H9 (cell line): ENCODE data around the gene CTAGE1. TPM values are rescaled to one million over a fixed set of nuclear protein-coding genes. Genes with fewer than 3 reads are reported as not detected.

Experiments
- DNase-seq: peaks from one replicate; pipeline ENCODE4 v3.0.0-alpha.2; 2017
- H2AFZ ChIP-seq: one replicate; pipeline ENCODE4 v1.6.1; 2013; ENCODE audit warnings: mild to moderate bottlenecking, low read length, control low read depth, moderate library complexity
- H2AK5ac ChIP-seq: 2 replicates; pipeline ENCODE4 v1.6.1; 2013; ENCODE audit warnings: low read length, control low read depth, mixed read lengths; ENCODE audit not compliant: insufficient read length
- H2BK120ac ChIP-seq: one replicate; pipeline ENCODE4 v1.6.1; 2013; ENCODE audit warnings: low read depth, mild to moderate bottlenecking, low read length, control low read depth, inconsistent platforms; ENCODE audit not compliant: poor library complexity, severe bottlenecking
- H2BK12ac ChIP-seq: 2 replicates; pipeline ENCODE4 v1.6.1; 2013; ENCODE audit warnings: low read length, control low read depth, mixed read lengths, low read depth; ENCODE audit not compliant: insufficient read length
- H2BK15ac ChIP-seq: 2 replicates; pipeline ENCODE4 v1.6.1; 2013; ENCODE audit warnings: low read depth, low read length, control low read depth
- H2BK20ac ChIP-seq: one replicate; pipeline ENCODE4 v1.6.1; 2013; ENCODE audit warnings: low read depth, mild to moderate bottlenecking, low read length, control low read depth, inconsistent platforms; ENCODE audit not compliant: poor library complexity, severe bottlenecking
- H2BK5ac ChIP-seq: 2 replicates; pipeline ENCODE4 v1.6.1; 2013; ENCODE audit warnings: low read length, control low read depth, mixed read lengths; ENCODE audit not compliant: insufficient read length
- H3K14ac ChIP-seq: 2 replicates; pipeline ENCODE4 v1.6.1; 2013; ENCODE audit warnings: low read length, control low read depth; ENCODE audit not compliant: insufficient read depth
- H3K18ac ChIP-seq: 2 replicates; pipeline ENCODE4 v1.6.1; 2013; ENCODE audit warnings: low read depth, mild to moderate bottlenecking, mixed read lengths, low read length, control low read depth; ENCODE audit not compliant: insufficient read length
- H3K23ac ChIP-seq: 2 replicates; pipeline ENCODE4 v1.6.1; 2013; ENCODE audit warnings: low read length, control low read depth, mixed read lengths, low read depth; ENCODE audit not compliant: insufficient read length
- H3K23me2 ChIP-seq: 2 replicates; pipeline ENCODE4 v1.6.1; 2013; ENCODE audit warnings: low read depth, mild to moderate bottlenecking, mixed read lengths, low read length, control low read depth; ENCODE audit not compliant: insufficient read length, poor library complexity, severe bottlenecking
- H3K27ac ChIP-seq: 2 replicates; pipeline ENCODE4 v1.5.1; 2013; ENCODE audit warnings: low read length, control low read depth, mixed read lengths, low read depth; ENCODE audit not compliant: insufficient read length
- H3K27me3 ChIP-seq: 2 replicates; pipeline ENCODE4 v1.6.1; 2013; ENCODE audit warnings: low read length, control low read depth, inconsistent platforms; ENCODE audit not compliant: insufficient read depth
- H3K4ac ChIP-seq: 2 replicates; pipeline ENCODE4 v1.6.1; 2013; ENCODE audit warnings: low read depth, mild to moderate bottlenecking, control low read depth, inconsistent platforms, low read length, moderate library complexity
- H3K4me1 ChIP-seq: 2 replicates; pipeline ENCODE4 v1.6.1; 2013; ENCODE audit warnings: low read length, control low read depth, inconsistent platforms; ENCODE audit not compliant: insufficient read depth
- H3K4me2 ChIP-seq: 2 replicates; pipeline ENCODE4 v1.6.1; 2013; ENCODE audit warnings: low read length, control low read depth, mixed read lengths; ENCODE audit not compliant: insufficient read length, insufficient read depth
- H3K56ac ChIP-seq: 2 replicates; pipeline ENCODE4 v1.6.1; 2013; ENCODE audit warnings: low read depth, mild to moderate bottlenecking, mixed read lengths, low read length, control low read depth; ENCODE audit not compliant: insufficient read length
- H3K79me1 ChIP-seq: 2 replicates; pipeline ENCODE4 v1.6.1; 2013; ENCODE audit warnings: low read depth, mild to moderate bottlenecking, moderate library complexity, low read length, control low read depth, inconsistent platforms; ENCODE audit not compliant: insufficient read depth, poor library complexity, severe bottlenecking
- H3K79me2 ChIP-seq: 2 replicates; pipeline ENCODE4 v1.6.1; 2013; ENCODE audit warnings: low read length, control low read depth, inconsistent platforms; ENCODE audit not compliant: insufficient read depth
- H3K9ac ChIP-seq: 2 replicates; pipeline ENCODE4 v1.6.1; 2013; ENCODE audit warnings: low read length, control low read depth, mixed read lengths; ENCODE audit not compliant: insufficient read length; ENCODE audit errors: extremely low read depth
- H3K9me3 ChIP-seq: one replicate; pipeline ENCODE4 v1.6.1; 2013; ENCODE audit warnings: low read depth, low read length, inconsistent platforms; ENCODE audit not compliant: control insufficient read depth
- H3T11ph ChIP-seq: one replicate; pipeline ENCODE4 v1.6.1; 2013; ENCODE audit warnings: mild to moderate bottlenecking, low read length, control low read depth, inconsistent platforms
- H4K20me1 ChIP-seq: one replicate; pipeline ENCODE4 v1.6.1; 2013; ENCODE audit not compliant: control insufficient read depth, insufficient read length, insufficient read depth
- H4K5ac ChIP-seq: 2 replicates; pipeline ENCODE4 v1.6.1; 2013; ENCODE audit warnings: low read depth, mild to moderate bottlenecking, mixed read lengths, low read length, control low read depth; ENCODE audit not compliant: insufficient read length
- H4K8ac ChIP-seq: replicated peaks from 2 replicates; pipeline ENCODE4 v1.6.1; 2013; ENCODE audit warnings: low read length, control low read depth, mixed read lengths, low read depth; ENCODE audit not compliant: insufficient read length
- H4K91ac ChIP-seq: 2 replicates; pipeline ENCODE4 v1.6.1; 2013; ENCODE audit warnings: low read depth, mild to moderate bottlenecking, moderate library complexity, mixed read lengths, low read length, control low read depth; ENCODE audit not compliant: insufficient read length
- H3K27ac Mint-ChIP-seq, 3 experiments: 2 replicates in 2 of 3; 3 replicates in 1 of 3; pipeline ENCODE4 v1.8.0; 2020 to 2021; ENCODE audit warnings: mixed read lengths in 3 of 3, mild to moderate bottlenecking in 1 of 3, moderate library complexity in 1 of 3
- H3K27me3 Mint-ChIP-seq: 2 replicates; pipeline ENCODE4 v1.8.0; 2021; ENCODE audit warnings: low read depth, mild to moderate bottlenecking, moderate library complexity, mixed read lengths
- H3K36me3 Mint-ChIP-seq, 3 experiments: 2 replicates in 2 of 3; 3 replicates in 1 of 3; pipeline ENCODE4 v1.8.0; 2020 to 2021; ENCODE audit warnings: low read depth in 3 of 3, mixed read lengths in 3 of 3; ENCODE audit not compliant: insufficient read depth in 1 of 3
- H3K4me1 Mint-ChIP-seq, 2 experiments: 2 replicates each; pipeline ENCODE4 v1.8.0; 2020; ENCODE audit warnings: mixed read lengths in 2 of 2
- H3K4me3 Mint-ChIP-seq, 2 experiments: 2 replicates in 1 of 2; 3 replicates in 1 of 2; pipeline ENCODE4 v1.8.0; 2020 to 2021; ENCODE audit warnings: mild to moderate bottlenecking in 2 of 2, mixed read lengths in 2 of 2, moderate library complexity in 1 of 2
- H3K9me3 Mint-ChIP-seq, 2 experiments: 2 replicates in 1 of 2; 3 replicates in 1 of 2; pipeline ENCODE4 v1.8.0; 2020; ENCODE audit warnings: mild to moderate bottlenecking in 2 of 2, mixed read lengths in 2 of 2, moderate library complexity in 1 of 2
- WGBS: extraction: QIAGEN DNeasy Blood & Tissue Kit; methylation state at CpG from one replicate; pipeline ENCODE4 v1.1.7; 2013; ENCODE audit warnings: missing lambda C conversion rate, low lambda C conversion rate, mixed read lengths; ENCODE audit not compliant: insufficient read length; ENCODE audit errors: extremely low coverage; 5-methylcytosine and 5-hydroxymethylcytosine counted together
- total RNA-seq: library from RNA; stranded (reverse); gene quantifications from 2 replicates; pipeline ENCODE4 v1.2.1, GENCODE V29; 2021
- TF ChIP-seq, protein P1 (sequence below): fragments of 200-600 bp; sonication (generic); conservative IDR thresholded peaks from 3 replicates; pipeline ENCODE4 v1.8.0; 2021; ENCODE audit warnings: antibody characterized with exemption, mild to moderate bottlenecking

CTAGE1 gene
- total RNA-seq, 1 experiment from 2014 or later = not detected

DNA sequence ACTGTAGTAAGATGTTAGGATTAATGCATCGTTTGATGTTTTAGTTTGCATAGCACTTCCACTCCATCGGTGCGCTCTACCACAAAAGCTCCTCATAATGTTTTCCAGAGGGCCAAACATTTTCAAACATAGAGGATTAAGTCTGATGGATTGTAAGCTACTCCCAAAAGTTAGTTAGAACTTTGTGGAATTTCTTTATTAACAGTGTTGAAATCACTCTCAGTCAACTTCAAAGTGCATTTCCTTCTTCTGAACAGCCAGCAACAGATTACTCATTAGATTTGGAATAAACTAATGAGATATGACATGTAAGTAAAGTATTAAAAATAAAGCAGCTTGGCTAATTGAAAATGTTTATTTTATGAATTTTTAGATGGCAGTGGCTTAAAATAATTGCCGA is 30.1 kb upstream of the CTAGE1 start:
- Histone ChIP-seq H4K5ac (no peak overlapping the region), H3K4ac (no peak overlapping the region), H4K8ac (no peak overlapping the region), H3K4me1 (no peaks in the 10 kb centered on the region; the same call in 1 of the 2 replicates), H2BK15ac (no peak overlapping the region), H3K27me3 (no peaks in the 10 kb centered on the region; the same call in 1 of the 2 replicates), H2BK120ac (no peak overlapping the region), H3K18ac (no peak overlapping the region), H3K27ac (no peak overlapping the region), H3K23ac (no peak overlapping the region), H3T11ph (no peak overlapping the region), H2BK12ac (no peak overlapping the region), H2BK5ac (no peak overlapping the region), H4K20me1 (no peaks in the 10 kb centered on the region), H3K4me2 (no peak overlapping the region), H3K56ac (no peak overlapping the region), H3K9ac (no peak overlapping the region), H2AFZ (no peak overlapping the region), H3K9me3 (no peaks in the 10 kb centered on the region), H2AK5ac (no peak overlapping the region), H2BK20ac (no peak overlapping the region), H4K91ac (no peak overlapping the region), H3K23me2 (peaks cover 3% of the 10 kb centered on the region), H3K79me1 (no peaks in the 10 kb centered on the region), H3K14ac (no peak overlapping the region), H3K79me2 (no peaks in the 10 kb centered on the region)
- no peak for DNase-seq
- Mint-ChIP-seq H3K4me1 (peaks cover 3 to 13% of the 10 kb centered on the region in 2 experiments), H3K36me3 (peaks cover 0 to 16% (median 0%) of the 10 kb centered on the region in 3 experiments; a peak in 3 of 7 replicates), H3K9me3 (peaks cover 26 to 28% of the 10 kb centered on the region in 2 experiments), H3K27me3 (peaks cover 3% of the 10 kb centered on the region), H3K4me3 (no peak overlapping the region), H3K27ac (no peak overlapping the region)
- WGBS = no CpG with 5 or more reads among the region's 4 CpGs
- TF ChIP-seq, protein P1, sequence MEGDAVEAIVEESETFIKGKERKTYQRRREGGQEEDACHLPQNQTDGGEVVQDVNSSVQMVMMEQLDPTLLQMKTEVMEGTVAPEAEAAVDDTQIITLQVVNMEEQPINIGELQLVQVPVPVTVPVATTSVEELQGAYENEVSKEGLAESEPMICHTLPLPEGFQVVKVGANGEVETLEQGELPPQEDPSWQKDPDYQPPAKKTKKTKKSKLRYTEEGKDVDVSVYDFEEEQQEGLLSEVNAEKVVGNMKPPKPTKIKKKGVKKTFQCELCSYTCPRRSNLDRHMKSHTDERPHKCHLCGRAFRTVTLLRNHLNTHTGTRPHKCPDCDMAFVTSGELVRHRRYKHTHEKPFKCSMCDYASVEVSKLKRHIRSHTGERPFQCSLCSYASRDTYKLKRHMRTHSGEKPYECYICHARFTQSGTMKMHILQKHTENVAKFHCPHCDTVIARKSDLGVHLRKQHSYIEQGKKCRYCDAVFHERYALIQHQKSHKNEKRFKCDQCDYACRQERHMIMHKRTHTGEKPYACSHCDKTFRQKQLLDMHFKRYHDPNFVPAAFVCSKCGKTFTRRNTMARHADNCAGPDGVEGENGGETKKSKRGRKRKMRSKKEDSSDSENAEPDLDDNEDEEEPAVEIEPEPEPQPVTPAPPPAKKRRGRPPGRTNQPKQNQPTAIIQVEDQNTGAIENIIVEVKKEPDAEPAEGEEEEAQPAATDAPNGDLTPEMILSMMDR = no peak
